ENCODE measurements around the gene SPDYE17.
A peak's percentile ranks its signal among the peaks of the same experiment; 100 is the strongest.
"Not testable (repeated sequence)": the region's sequence is repeated elsewhere in the genome, so short reads cannot be mapped to it uniquely, and the experiment has no call there.

SPDYE17 gene

GRCh38 chr7:77032261-77032660 lies at the start of gene SPDYE17:
Gene SPDYE17 (minus strand): TSS chr7:77032361. CDS start chr7:77030570, 1,791 bp downstream.
- not testable (repeated sequence) for DNase-seq (ENCODE audit: low read depth); H3K4me3 ChIP-seq (ENCODE audit: low read length)

- DNase-seq (ENCODE audit: low read depth); H3K4me3 ChIP-seq (ENCODE audit: low read length): not testable (repeated sequence)
These were observed 48.1 kb upstream of the SPDYE17 start for GRCh38 chr7:77080236-77080635.

GRCh38 chr7:77079624-77080023 lies 47.5 kb upstream of the SPDYE17 start:
- H3K4me3 ChIP-seq (ENCODE audit: low read length); DNase-seq (ENCODE audit: low read depth): not testable (repeated sequence)

- not testable (repeated sequence) for H3K4me3 ChIP-seq (ENCODE audit: low read length); DNase-seq (ENCODE audit: low read depth)
These were observed 47.0 kb upstream of the SPDYE17 start for GRCh38 chr7:77079112-77079511.

- not testable (repeated sequence) for DNase-seq (ENCODE audit: low read depth); H3K4me3 ChIP-seq (ENCODE audit: low read length)
These were observed 44.9 kb upstream of the SPDYE17 start for GRCh38 chr7:77077060-77077459.

GRCh38 chr7:77074786-77075396 lies 42.7 kb upstream of the SPDYE17 start:
- H3K4me3 ChIP-seq (ENCODE audit: low read length) = not testable (repeated sequence)
- peak; percentile 1 for DNase-seq (ENCODE audit: low read depth)

- H3K4me3 ChIP-seq (ENCODE audit: low read length); DNase-seq (ENCODE audit: low read depth): not testable (repeated sequence)
These were observed 38.9 kb upstream of the SPDYE17 start for GRCh38 chr7:77071108-77071507.

- H3K4me3 ChIP-seq (ENCODE audit: low read length); DNase-seq (ENCODE audit: low read depth): not testable (repeated sequence)
These were observed 33.7 kb upstream of the SPDYE17 start for GRCh38 chr7:77065869-77066268.

GRCh38 chr7:77063732-77064131 lies 31.6 kb upstream of the SPDYE17 start:
- not testable (repeated sequence) for DNase-seq (ENCODE audit: low read depth); H3K4me3 ChIP-seq (ENCODE audit: low read length)

GRCh38 chr7:77062557-77062956 lies 30.4 kb upstream of the SPDYE17 start, which contains the start of gene SPDYE18:
Gene SPDYE18 (minus strand): TSS chr7:77062558. CDS start chr7:77060512, 2,046 bp downstream.
- not testable (repeated sequence) for DNase-seq (ENCODE audit: low read depth); H3K4me3 ChIP-seq (ENCODE audit: low read length)

GRCh38 chr7:77026349-77026748 lies 5.8 kb downstream of the SPDYE17 start:
- not testable (repeated sequence) for H3K4me3 ChIP-seq (ENCODE audit: low read length); DNase-seq (ENCODE audit: low read depth)

- peak; percentile 32 for DNase-seq (ENCODE audit: low read depth)
These were observed 22.0 kb downstream of the SPDYE17 start for GRCh38 chr7:77010074-77010680.

GRCh38 chr7:77008000-77008399 lies 24.2 kb downstream of the SPDYE17 start:
- DNase-seq (ENCODE audit: low read depth) = peak; percentile 48
- H3K4me3 ChIP-seq (ENCODE audit: low read length) = not testable (repeated sequence)

More at GRCh38 chr7:77010074-77010680, 22.0 kb downstream of the SPDYE17 start:
- H3K4me3 ChIP-seq (ENCODE audit: low read length) = not testable (repeated sequence)

GRCh38 chr7:77006127-77007110 lies 25.7 kb downstream of the SPDYE17 start:
- not testable (repeated sequence) for H3K4me3 ChIP-seq (ENCODE audit: low read length); DNase-seq (ENCODE audit: low read depth)

- not testable (repeated sequence) for H3K4me3 ChIP-seq (ENCODE audit: low read length); DNase-seq (ENCODE audit: low read depth)
These were observed 26.6 kb downstream of the SPDYE17 start for GRCh38 chr7:77005461-77006057.

- not testable (repeated sequence) for DNase-seq (ENCODE audit: low read depth); H3K4me3 ChIP-seq (ENCODE audit: low read length)
These were observed 28.0 kb downstream of the SPDYE17 start for GRCh38 chr7:77004151-77004550.

- not testable (repeated sequence) for DNase-seq (ENCODE audit: low read depth); H3K4me3 ChIP-seq (ENCODE audit: low read length)
These were observed 28.9 kb downstream of the SPDYE17 start for GRCh38 chr7:77003241-77003640.

GRCh38 chr7:77002678-77003233 lies 29.4 kb downstream of the SPDYE17 start:
- H3K4me3 ChIP-seq (ENCODE audit: low read length); DNase-seq (ENCODE audit: low read depth): not testable (repeated sequence)

- not testable (repeated sequence) for DNase-seq (ENCODE audit: low read depth); H3K4me3 ChIP-seq (ENCODE audit: low read length)
These were observed 30.1 kb downstream of the SPDYE17 start for GRCh38 chr7:77002104-77002503.
